NCI-H2227 (cell line): ENCODE results near the gene FBXL14.
A peak's percentile ranks its signal among the peaks of the same experiment; 100 is the strongest.

Source experiments
- DNase-seq: peaks from one replicate; lab custom pipeline; 2025; ENCODE audit not compliant: unreplicated experiment; lab: John Stamatoyannopoulos, UW

FBXL14 gene

GRCh38 chr12:1595026-1595561 is 713 bp upstream of the FBXL14 start:
- peak; percentile 3 for DNase-seq

DNA sequence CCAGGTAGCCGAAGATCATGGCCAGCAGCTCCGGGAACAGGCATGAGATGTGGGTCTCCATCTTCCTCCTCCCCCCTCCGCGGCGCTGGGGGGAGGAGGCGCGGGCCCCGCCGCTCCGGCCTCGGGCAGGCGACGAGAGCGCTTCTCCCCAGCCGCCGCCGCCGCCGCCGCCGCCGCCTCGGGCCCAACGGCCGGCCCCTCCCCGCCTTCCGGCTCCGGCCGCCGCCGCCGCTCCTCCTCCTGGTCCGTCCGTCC is 448 bp downstream of the FBXL14 start:
- DNase-seq: peak; percentile 32

GRCh38 chr12:1593174-1594005 is 991 bp downstream of the FBXL14 start:
- DNase-seq: no peak

GRCh38 chr12:1592444-1593173 is 1.8 kb downstream of the FBXL14 start:
- DNase-seq: peak; percentile 32

- no peak for DNase-seq
Observed at GRCh38 chr12:1591543-1591942, 2.8 kb downstream of the FBXL14 start.

GRCh38 chr12:1591034-1591433 is 3.3 kb downstream of the FBXL14 start:
- no peak for DNase-seq

DNA sequence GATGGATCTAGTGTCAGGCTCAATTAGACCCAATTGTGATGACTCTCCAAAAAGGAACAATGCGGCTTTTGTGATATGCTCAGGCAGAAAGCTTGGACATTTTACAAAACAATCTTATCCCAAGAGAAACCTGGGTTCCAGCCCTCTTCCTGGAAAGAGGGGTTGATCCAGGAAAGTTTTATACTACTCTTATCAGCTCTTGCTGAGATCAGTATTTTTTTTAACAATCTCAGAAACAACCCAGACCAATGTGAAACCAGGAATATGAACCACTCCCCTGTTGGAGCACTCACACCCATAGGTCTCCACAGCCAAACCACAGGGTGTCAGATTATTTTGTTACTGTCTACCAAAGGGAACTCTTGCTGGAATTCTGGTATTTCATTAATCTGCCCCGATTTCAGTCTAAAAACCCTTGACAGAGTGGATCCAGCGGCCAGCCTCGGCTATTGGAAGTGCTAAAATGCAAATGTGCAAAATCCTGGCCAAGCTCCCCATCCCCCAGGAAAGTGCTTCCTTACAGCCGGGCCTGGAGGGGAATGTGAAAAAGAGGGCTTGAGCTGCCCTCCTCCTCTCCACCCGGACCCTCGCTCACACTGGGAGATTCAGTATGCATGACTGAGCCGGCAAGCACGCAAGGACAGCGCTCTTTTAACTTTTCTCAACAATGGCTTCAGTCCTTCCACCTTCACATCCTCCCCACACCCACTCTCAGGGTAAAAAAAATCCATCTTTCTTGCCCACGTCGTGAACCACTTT is 4.0 kb downstream of the FBXL14 start:
- no peak for DNase-seq

DNA sequence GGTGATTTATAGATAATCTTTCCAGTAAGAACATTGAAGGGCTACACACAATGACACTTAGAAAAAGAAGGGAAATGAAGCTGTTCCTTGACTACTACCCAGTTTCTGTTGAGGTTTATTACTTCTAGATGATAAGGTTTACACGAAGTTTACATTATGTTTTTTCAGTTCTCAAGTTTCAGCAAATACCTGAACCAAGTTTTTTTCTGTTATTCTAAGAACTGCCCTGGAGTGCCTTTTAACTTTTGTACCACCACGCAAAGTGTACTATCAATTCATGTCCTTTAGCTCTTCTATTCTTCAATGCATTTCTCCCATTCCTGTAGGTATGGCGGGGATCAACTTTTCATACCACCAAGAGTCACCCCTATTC is 5.8 kb downstream of the FBXL14 start:
- no peak for DNase-seq

DNA sequence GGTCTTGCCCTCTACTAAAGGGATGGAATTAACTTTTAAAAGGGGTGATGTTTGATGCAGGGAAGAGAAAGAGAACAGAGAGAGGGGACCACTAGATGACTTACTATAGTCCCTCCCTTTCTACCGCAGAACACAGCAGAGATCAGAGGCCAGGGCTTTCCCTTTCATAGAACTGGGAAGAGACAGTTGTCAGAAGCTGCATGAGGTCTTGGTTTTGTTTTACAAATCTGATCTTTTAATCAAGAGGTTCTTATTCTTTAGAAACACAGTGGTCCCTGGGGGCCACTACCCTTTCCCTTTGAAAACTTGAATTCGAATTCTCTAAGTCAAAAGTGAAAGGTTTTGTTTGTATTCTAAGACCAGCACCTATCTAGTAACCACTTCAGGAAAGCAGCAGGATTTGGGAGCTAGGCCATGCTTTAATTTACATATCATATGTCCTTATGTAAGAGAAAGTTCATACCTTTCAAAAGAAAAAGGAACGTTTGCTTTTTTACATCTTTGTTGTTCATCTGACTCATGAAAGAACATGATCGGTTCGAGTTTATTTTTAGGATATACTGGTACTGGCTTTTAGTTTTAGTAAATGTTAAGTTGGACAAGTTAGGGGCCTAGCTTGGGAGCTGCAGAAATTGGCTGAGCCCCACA is 6.3 kb downstream of the FBXL14 start:
- no peak for DNase-seq

GRCh38 chr12:1584326-1584725 is 10.1 kb downstream of the FBXL14 start:
- peak; percentile 7 for DNase-seq

- DNase-seq: peak; percentile 54
Observed at GRCh38 chr12:1583421-1584078, 10.8 kb downstream of the FBXL14 start.

DNA sequence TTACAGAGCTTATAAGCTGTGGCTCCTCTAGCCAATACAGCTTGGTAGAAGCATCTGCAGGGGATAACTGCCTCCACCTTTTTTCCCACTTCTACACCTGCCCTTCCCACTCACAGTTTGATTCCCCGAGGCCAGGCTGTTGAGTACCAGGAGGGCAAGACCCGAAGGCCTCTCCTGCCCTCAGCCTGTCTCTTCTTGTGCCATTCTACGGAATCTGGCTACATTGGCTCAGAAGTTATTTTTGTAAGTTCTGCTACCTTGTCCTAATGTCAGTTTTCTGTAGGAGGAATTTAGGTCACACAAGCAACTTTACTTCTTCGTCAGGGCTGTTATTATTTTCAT is 11.7 kb downstream of the FBXL14 start:
- no peak for DNase-seq

DNA sequence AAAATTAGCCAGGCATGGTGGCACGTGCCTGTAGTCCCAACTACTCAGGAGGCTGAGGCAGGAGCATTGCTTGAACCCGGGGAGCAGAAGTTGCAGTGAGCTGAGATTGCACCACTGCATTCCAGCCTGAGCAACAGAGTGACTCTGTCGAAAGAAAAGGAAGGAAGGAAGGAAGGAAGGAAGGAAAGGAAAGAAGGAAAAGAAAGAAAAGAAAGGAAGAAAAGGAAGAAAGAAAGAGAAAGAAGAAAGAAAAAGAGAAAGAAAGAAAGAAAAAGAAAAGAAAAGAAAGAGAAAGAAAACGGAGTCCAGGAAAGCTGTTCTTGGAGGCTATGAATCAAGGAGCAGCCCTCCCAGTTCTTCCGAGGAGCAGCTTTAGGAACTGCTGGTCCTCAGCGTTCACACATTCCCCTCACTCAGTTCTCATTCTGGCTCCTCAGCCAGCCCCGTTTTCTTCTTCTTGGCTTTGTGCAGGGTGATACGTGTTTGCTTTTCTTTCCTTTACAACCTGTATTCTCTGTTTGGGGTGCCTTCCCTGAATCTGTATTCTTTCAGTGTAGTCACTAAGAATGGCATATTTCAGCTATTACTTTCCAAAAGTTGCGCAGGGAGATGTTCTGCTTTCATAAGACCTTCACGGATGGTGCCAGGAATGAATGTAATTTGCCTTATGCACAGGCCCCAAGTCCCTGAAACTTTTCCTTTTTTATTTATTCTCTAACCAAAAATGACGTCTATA is 12.2 kb downstream of the FBXL14 start:
- no peak for DNase-seq

DNA sequence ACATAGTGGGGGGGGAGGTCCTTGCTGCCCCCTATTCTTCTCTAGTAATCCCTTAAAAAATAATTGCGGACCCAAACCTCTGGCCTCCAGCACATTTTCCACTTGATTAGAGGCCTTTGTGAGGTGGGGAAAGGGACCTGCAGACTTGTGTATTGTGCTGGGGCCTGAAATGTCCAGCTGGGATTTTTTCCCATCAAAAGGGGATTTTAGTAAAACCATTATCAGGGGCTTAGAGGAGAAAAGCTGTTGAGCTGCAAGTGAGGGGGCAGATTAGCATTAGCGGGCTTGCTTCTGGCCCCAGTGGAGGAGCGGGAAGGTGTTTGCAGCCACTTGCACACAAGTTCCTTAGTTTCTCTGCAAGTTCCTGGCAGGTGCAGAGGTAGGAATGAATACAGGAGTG is 13.9 kb downstream of the FBXL14 start:
- no peak for DNase-seq

- DNase-seq: no peak
Observed at GRCh38 chr12:1579651-1580435, 14.5 kb downstream of the FBXL14 start.

DNA sequence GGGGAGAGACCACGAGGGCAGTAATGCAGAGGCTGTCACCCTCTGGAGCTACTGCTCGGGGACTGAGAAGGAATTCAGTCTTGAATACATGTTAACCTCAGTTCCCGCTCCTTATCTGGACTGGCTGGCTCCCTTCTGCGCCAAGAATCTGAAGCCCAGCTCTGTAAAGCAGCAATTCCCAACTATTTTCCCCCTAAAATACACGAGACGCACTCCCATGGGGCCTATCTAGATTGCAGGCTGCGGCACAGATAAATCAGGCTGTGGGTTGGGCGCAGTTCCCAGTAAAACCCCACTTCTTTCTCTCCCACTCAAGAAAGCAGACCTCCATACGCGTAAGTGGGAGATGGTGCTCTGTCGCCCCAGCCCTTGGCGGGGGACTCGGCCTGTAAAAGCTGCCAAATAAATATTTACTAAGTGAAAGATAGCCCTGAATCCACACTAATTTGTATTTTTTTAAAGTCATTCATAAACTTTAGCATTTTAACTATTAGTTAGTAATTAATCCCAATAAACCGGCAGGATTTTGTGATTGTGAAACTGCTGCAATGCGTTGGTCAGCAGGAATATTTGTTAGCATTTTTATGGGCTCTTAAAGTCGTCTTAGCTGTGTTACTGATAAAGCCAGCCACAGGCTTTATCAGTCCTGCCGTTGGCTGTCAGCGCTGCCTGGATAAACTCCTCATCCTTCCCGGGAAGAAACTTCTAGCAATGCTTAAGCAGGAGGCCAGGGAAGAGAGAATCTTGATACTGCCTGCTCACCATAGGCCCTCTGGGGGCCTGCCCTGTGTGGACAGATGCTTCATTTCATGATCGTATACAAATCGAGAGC is 17.8 kb downstream of the FBXL14 start:
- no peak for DNase-seq

- no peak for DNase-seq
Observed at GRCh38 chr12:1575408-1576401, 18.7 kb downstream of the FBXL14 start.
